GM23248 (cell line): ENCODE data around the gene NOL9. TPM values are rescaled to one million over a fixed set of nuclear protein-coding genes. Genes with fewer than 3 reads are reported as not detected.

ENCODE experiments used
- DNase-seq: peaks from one replicate; pipeline ENCODE4 v3.0.0-alpha.2; 2015
- H2AFZ ChIP-seq: fragments of 200-600 bp; sonication (generic); 2 replicates; pipeline ENCODE4 v1.6.1; 2016; ENCODE audit warnings: antibody characterized with exemption
- H3F3A ChIP-seq: fragments of 200-600 bp; sonication (generic); 2 replicates; pipeline ENCODE4 v1.6.1; 2016; ENCODE audit warnings: mild to moderate bottlenecking, antibody characterized with exemption, mixed run types; ENCODE audit not compliant: insufficient read depth
- H3K27ac ChIP-seq: fragments of 200-600 bp; sonication (generic); 2 replicates; pipeline ENCODE4 v1.5.1; 2016; ENCODE audit warnings: mild to moderate bottlenecking
- H3K27me3 ChIP-seq: fragments of 200-600 bp; sonication (generic); replicated peaks from 2 replicates; pipeline ENCODE4 v1.6.1; 2016; ENCODE audit warnings: mild to moderate bottlenecking; ENCODE audit not compliant: insufficient read depth
- H3K36me3 ChIP-seq: fragments of 200-600 bp; sonication (generic); 2 replicates; pipeline ENCODE4 v1.6.1; 2016; ENCODE audit warnings: low read depth, mild to moderate bottlenecking
- H3K4me1 ChIP-seq: fragments of 200-600 bp; sonication (generic); 2 replicates; pipeline ENCODE4 v1.6.1; 2016; ENCODE audit warnings: mild to moderate bottlenecking; ENCODE audit not compliant: insufficient read depth
- H3K4me2 ChIP-seq: fragments of 200-600 bp; sonication (generic); one replicate; pipeline ENCODE4 v1.6.1; 2016; ENCODE audit warnings: mild to moderate bottlenecking; ENCODE audit not compliant: unreplicated experiment
- H3K4me3 ChIP-seq: fragments of 200-600 bp; sonication (generic); 2 replicates; pipeline ENCODE4 v1.5.1; 2016; ENCODE audit warnings: mild to moderate bottlenecking
- H3K79me2 ChIP-seq: fragments of 200-600 bp; sonication (generic); 2 replicates; pipeline ENCODE4 v1.6.1; 2016; ENCODE audit warnings: mild to moderate bottlenecking; ENCODE audit not compliant: insufficient read depth
- H3K9ac ChIP-seq: fragments of 200-600 bp; sonication (generic); 2 replicates; pipeline ENCODE4 v1.6.1; 2016; ENCODE audit warnings: mild to moderate bottlenecking
- H3K9me2 ChIP-seq: fragments of 200-600 bp; sonication (generic); 2 replicates; pipeline ENCODE4 v1.6.1; 2016; ENCODE audit warnings: mixed run types, mild to moderate bottlenecking, moderate library complexity; ENCODE audit not compliant: insufficient read depth
- H3K9me3 ChIP-seq: fragments of 200-600 bp; sonication (generic); one replicate; pipeline ENCODE4 v1.6.1; 2017; ENCODE audit warnings: low read depth
- H4K20me1 ChIP-seq: fragments of 200-600 bp; sonication (generic); 2 replicates; pipeline ENCODE4 v1.6.0; 2016; ENCODE audit not compliant: insufficient read depth
- EZH2 ChIP-seq: fragments of 200-600 bp; sonication (generic); IDR thresholded peaks from 2 replicates; pipeline ENCODE4 v1.6.1; 2018; ENCODE audit warnings: antibody characterized with exemption, mild to moderate bottlenecking; ENCODE audit not compliant: insufficient read depth, poor library complexity, severe bottlenecking
- EZH2phosphoT487 ChIP-seq: fragments of 200-600 bp; sonication (generic); IDR thresholded peaks from 2 replicates; pipeline ENCODE4 v1.6.1; 2018; ENCODE audit warnings: antibody characterized with exemption, moderate library complexity, mild to moderate bottlenecking, low read depth; ENCODE audit not compliant: insufficient read depth
- WGBS, 2 experiments: methylation state at CpG; one replicate each; pipeline ENCODE4 v1.1.6; 2015 to 2017; ENCODE audit warnings: low lambda C conversion rate in 2 of 2, low coverage in 1 of 2; ENCODE audit errors: missing lambda C conversion rate in 2 of 2; 5-methylcytosine and 5-hydroxymethylcytosine counted together
- in situ Hi-C: fragments of 300-500 bp; cut with MboI; formaldehyde crosslinking; loops from 2 replicates; pipeline ENCODE4 v1.15.0; 2020
- polyA plus RNA-seq: library from polyadenylated mRNA; unstranded; fragments of >200 nt; fragmentation: Nextera tagmentation; extraction: Ambion mirVana; gene quantifications from 2 replicates; pipeline ENCODE4 v1.2.1, GENCODE V29; 2016
- total RNA-seq: library from RNA; depleted of rRNA; stranded (reverse); fragments of >200 nt; shearing (Covaris generic); gene quantifications from 2 replicates; pipeline ENCODE4 v1.2.3, GENCODE V29; 2014

NOL9 gene
- total and polyA plus RNA-seq, 2 experiments from 2014 or later, result 13.0 to 27.8 TPM

DNA sequence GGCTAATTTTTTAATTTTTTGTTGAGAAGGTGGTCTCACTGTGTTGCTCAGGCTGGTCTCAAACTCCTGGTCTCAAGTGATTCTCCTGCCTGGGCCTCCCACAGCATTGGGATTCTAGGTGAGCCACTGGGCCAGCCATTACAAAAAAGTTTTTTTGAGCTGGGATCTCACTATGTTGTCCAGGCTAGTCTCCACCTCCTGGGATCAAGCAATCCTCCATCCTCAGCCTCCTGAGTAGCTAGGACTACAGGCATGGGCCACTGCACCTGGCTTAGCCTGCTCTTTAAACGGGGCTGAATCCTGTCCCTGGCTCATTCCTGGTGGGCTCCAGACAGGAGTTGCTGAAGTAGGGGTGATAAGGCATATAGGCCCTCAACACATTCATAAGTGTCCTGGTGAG, 3.3 kb upstream of the NOL9 start:
- in situ Hi-C loops, result no loop called here
- Histone ChIP-seq H3K27ac (no peak overlapping the region), H3K4me3 (no peak overlapping the region), H3F3A (no peaks in the 10 kb centered on the region), H3K36me3 (no peaks in the 10 kb centered on the region), H3K4me1 (peaks cover 8% of the 10 kb centered on the region), H3K79me2 (peaks cover 17% of the 10 kb centered on the region), H3K9me2 (no peaks in the 10 kb centered on the region), H3K27me3 (no peaks in the 10 kb centered on the region), H3K9me3 (no peaks in the 10 kb centered on the region), H4K20me1 (no peaks in the 10 kb centered on the region), H2AFZ (no peak overlapping the region), H3K4me2 (no peak overlapping the region), H3K9ac (no peak overlapping the region)
- TF ChIP-seq EZH2, result no peak
- no peak for TF ChIP-seq EZH2phosphoT487
- 33 to 40% methylated on average over 1 of the region's 1 CpG for WGBS, 2 experiments
- DNase-seq, result no peak

DNA sequence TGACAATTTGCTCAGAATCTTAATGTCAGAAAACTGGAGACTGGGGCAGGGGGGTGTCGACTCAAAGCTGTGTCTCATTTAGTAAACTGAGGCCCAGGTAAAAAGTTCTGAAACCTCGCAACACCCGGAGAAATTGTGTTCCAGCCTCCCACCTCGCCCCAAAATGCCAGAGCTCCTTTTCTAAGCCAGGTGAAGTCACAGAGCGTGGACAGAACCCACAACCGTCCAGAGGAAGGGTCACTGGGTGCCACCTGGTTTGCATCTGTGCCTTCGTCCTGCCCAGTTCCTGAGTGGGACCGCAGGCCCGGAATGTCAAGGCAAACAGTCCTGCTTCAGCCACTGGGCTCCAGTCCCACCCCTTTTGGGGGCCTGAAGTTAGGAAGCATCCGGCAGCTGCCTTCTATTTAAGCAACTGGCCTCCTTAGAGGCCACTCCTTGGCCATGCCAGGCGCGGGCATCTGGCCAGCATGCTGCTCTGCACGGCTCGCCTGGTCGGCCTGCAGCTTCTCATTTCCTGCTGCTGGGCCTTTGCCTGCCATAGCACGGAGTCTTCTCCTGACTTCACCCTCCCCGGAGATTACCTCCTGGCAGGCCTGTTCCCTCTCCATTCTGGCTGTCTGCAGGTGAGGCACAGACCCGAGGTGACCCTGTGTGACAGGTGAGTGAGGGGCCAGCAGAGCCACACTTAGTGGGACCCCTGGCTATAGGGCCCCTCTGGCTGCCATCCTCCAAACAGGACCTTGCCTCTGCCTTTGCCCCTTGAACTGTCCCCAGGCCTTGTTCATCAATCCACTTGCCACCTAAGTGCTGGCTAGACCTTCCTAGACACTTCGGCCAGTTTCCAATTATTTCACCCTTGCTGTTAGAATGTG, 830 bp upstream of the NOL9 start, which contains the start of gene TAS1R1:
TSS of gene TAS1R1 (plus strand) at position 401 of the 872 bp plus-strand sequence. CDS start at position 468, 67 bp downstream.
- peak within 1 kb of the TSS; percentile 19; the same call in 1 of the 2 replicates for H3K27ac ChIP-seq
- H3K27me3 ChIP-seq, result no peaks in the 10 kb centered on the region
- no peaks in the 10 kb centered on the region for H3F3A ChIP-seq
- TF ChIP-seq EZH2phosphoT487 (no peak), EZH2 (no peak)
- peak within 1 kb of the TSS; percentile 99 for H3K9ac ChIP-seq
- in situ Hi-C loops, result no loop called here
- 59 to 60% methylated on average over 19 of the region's 19 CpGs for WGBS, 2 experiments
- no peaks in the 10 kb centered on the region for H3K9me3 ChIP-seq
- DNase-seq, result peak; percentile 35
- H3K4me3 ChIP-seq, result peak within 1 kb of the TSS; percentile 99
- H3K4me1 ChIP-seq, result peaks cover 9% of the 10 kb centered on the region
- H3K36me3 ChIP-seq, result no peaks in the 10 kb centered on the region
- no peaks in the 10 kb centered on the region for H3K9me2 ChIP-seq
- H4K20me1 ChIP-seq, result no peaks in the 10 kb centered on the region
- H2AFZ ChIP-seq, result peak within 1 kb of the TSS; percentile 97
- peaks cover 36% of the 10 kb centered on the region for H3K79me2 ChIP-seq
- H3K4me2 ChIP-seq, result peak within 1 kb of the TSS; percentile 93

DNA sequence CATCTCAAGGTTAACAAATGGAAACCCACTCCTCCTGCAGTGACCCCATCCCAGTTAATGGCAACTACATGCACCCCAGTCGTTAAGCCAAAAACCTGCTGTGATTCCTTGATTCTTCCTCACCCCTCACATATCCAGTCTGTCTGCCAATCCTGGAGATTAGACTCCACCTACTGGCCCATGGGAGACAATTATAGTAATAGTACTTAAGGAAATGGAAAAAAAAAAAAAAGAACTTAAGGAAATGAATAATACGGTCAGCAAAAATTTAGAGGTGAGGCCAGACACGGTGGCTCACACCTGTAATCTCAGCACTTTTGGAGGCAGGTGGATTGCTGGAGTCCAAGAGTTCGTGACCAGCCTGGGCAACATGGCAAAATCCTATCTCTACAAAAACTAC, 7.0 kb downstream of the NOL9 start:
- H3F3A ChIP-seq, result peaks cover 24% of the 10 kb centered on the region
- 81 to 88% methylated on average over 4 of the region's 4 CpGs for WGBS, 2 experiments
- H3K27ac ChIP-seq, result no peak overlapping the region
- DNase-seq, result peak; percentile 29
- TF ChIP-seq EZH2 (no peak), EZH2phosphoT487 (no peak)
- no peaks in the 10 kb centered on the region for H4K20me1 ChIP-seq
- H3K9me2 ChIP-seq, result no peaks in the 10 kb centered on the region
- no peaks in the 10 kb centered on the region for H3K9me3 ChIP-seq
- H3K36me3 ChIP-seq, result peaks cover 15% of the 10 kb centered on the region
- H3K4me3 ChIP-seq, result no peak overlapping the region
- in situ Hi-C loops, result no loop called here
- H3K4me2 ChIP-seq, result no peak overlapping the region
- no peak overlapping the region for H2AFZ ChIP-seq
- H3K4me1 ChIP-seq, result peaks cover 6% of the 10 kb centered on the region
- peaks cover 32% of the 10 kb centered on the region for H3K79me2 ChIP-seq
- no peaks in the 10 kb centered on the region for H3K27me3 ChIP-seq
- no peak overlapping the region for H3K9ac ChIP-seq

DNA sequence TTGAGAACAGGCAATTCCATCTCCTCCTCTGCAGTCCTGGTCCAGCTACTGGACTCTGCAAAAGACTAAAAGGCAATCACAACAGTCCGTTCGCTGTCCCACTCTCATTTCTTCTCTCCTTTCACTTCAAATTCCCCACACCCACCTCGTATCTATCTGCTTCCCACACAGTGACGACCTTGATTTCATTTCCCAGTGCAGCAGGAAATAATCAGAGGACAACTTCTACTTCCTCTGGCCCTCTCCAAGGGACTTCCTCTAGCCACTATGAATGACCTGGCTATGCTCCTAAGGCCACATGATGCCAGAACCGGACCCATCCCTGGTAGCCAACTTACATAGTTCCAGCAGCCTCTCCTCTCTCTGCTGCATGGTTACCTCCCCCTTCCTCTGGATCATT, 8.0 kb downstream of the NOL9 start:
- H3K4me2 ChIP-seq, result no peak overlapping the region
- H3K4me3 ChIP-seq, result no peak overlapping the region
- no peak for TF ChIP-seq EZH2
- TF ChIP-seq EZH2phosphoT487, result no peak
- DNase-seq, result no peak
- H2AFZ ChIP-seq, result no peak overlapping the region
- peaks cover 27% of the 10 kb centered on the region for H3K79me2 ChIP-seq
- no peak overlapping the region for H3K27ac ChIP-seq
- no peaks in the 10 kb centered on the region for H3K9me3 ChIP-seq
- no peaks in the 10 kb centered on the region for H3K27me3 ChIP-seq
- no peak overlapping the region for H3K9ac ChIP-seq
- WGBS, 2 experiments, result 81 to 86% methylated on average over 5 of the region's 5 CpGs
- peaks cover 6% of the 10 kb centered on the region for H3K4me1 ChIP-seq
- peaks cover 21% of the 10 kb centered on the region for H3K36me3 ChIP-seq
- no peaks in the 10 kb centered on the region for H4K20me1 ChIP-seq
- in situ Hi-C loops, result no loop called here
- no peaks in the 10 kb centered on the region for H3K9me2 ChIP-seq
- H3F3A ChIP-seq, result peaks cover 24% of the 10 kb centered on the region
